Measurements from ENCODE around the gene HPN.

DNA sequence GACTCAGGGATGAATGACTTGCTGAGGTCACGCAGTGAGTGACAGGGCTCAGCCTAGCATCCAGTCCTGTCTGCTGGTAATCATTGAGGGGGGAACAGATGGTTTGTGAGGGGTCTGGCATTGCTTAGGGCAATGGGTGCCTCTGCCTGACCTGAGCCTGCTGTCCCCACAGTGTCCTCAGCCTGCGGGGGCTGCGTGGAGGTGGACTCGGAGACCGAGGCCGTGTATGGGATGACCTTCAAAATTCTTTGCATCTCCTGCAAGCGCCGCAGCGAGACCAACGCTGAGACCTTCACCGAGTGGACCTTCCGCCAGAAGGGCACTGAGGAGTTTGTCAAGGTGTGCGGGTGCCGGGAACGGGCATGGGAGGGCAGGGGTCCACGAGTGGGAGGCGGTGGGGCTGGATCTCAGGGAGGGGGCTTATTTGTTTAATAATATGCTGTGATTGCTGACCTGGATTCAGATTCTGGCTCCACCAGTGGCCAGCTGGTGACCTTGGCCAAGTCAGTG lies 9.1 kb upstream of the HPN start:
- TF ChIP-seq, protein P1, sequence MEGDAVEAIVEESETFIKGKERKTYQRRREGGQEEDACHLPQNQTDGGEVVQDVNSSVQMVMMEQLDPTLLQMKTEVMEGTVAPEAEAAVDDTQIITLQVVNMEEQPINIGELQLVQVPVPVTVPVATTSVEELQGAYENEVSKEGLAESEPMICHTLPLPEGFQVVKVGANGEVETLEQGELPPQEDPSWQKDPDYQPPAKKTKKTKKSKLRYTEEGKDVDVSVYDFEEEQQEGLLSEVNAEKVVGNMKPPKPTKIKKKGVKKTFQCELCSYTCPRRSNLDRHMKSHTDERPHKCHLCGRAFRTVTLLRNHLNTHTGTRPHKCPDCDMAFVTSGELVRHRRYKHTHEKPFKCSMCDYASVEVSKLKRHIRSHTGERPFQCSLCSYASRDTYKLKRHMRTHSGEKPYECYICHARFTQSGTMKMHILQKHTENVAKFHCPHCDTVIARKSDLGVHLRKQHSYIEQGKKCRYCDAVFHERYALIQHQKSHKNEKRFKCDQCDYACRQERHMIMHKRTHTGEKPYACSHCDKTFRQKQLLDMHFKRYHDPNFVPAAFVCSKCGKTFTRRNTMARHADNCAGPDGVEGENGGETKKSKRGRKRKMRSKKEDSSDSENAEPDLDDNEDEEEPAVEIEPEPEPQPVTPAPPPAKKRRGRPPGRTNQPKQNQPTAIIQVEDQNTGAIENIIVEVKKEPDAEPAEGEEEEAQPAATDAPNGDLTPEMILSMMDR (IDR thresholded peaks at IDR 0.05): no peak
- TF ChIP-seq POLR2A (IDR thresholded peaks at IDR 0.05): no peak

Measured in uterus (tissue), 2 donors.